ENCODE measurements around the gene JAGN1.

Gene JAGN1

GRCh38 chr3:9916346-9916733, 25.9 kb downstream of the JAGN1 start:
- TF ChIP-seq, protein P1, sequence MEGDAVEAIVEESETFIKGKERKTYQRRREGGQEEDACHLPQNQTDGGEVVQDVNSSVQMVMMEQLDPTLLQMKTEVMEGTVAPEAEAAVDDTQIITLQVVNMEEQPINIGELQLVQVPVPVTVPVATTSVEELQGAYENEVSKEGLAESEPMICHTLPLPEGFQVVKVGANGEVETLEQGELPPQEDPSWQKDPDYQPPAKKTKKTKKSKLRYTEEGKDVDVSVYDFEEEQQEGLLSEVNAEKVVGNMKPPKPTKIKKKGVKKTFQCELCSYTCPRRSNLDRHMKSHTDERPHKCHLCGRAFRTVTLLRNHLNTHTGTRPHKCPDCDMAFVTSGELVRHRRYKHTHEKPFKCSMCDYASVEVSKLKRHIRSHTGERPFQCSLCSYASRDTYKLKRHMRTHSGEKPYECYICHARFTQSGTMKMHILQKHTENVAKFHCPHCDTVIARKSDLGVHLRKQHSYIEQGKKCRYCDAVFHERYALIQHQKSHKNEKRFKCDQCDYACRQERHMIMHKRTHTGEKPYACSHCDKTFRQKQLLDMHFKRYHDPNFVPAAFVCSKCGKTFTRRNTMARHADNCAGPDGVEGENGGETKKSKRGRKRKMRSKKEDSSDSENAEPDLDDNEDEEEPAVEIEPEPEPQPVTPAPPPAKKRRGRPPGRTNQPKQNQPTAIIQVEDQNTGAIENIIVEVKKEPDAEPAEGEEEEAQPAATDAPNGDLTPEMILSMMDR (IDR thresholded peaks at IDR 0.05; ENCODE audit: low read depth, low read length, poor library complexity, severe bottlenecking) = no peak
- no peak for TF ChIP-seq EZH2phosphoT487 (IDR thresholded peaks at IDR 0.05; ENCODE audit: borderline replicate concordance, low read length)
- no peaks in the 10 kb centered on the region for H3K36me3 ChIP-seq (ENCODE audit: control insufficient read depth, low read length)
- H3K27ac ChIP-seq (ENCODE audit: low read depth, low read length) = no peak overlapping the region
- no peaks in the 10 kb centered on the region for H3K79me2 ChIP-seq (ENCODE audit: control insufficient read depth, low read length)
- H3K4me3 ChIP-seq (ENCODE audit: low read length) = no peak overlapping the region
- H3K4me1 ChIP-seq (ENCODE audit: control insufficient read depth, low read length) = peaks cover 12% of the 10 kb centered on the region
- H3K9me2 ChIP-seq (replicated peaks; ENCODE audit: control insufficient read depth, low read length) = no peaks in the 10 kb centered on the region
- no peaks in the 10 kb centered on the region for H3F3A ChIP-seq (ENCODE audit: control insufficient read depth, insufficient read depth)
- H4K20me1 ChIP-seq (ENCODE audit: control insufficient read depth, insufficient read depth, low read depth, low read length) = no peaks in the 10 kb centered on the region
- no peaks in the 10 kb centered on the region for H3K9me3 ChIP-seq (ENCODE audit: control insufficient read depth, insufficient read depth, low read length)
- H3K4me2 ChIP-seq (ENCODE audit: low read length) = no peak overlapping the region
- H3K27me3 ChIP-seq (ENCODE audit: control insufficient read depth, low read length) = peaks cover 39% of the 10 kb centered on the region

GRCh38 chr3:9916734-9917680, 26.6 kb downstream of the JAGN1 start, which contains the start of gene IL17RC:
Gene IL17RC (plus strand): TSS chr3:9917098. CDS start chr3:9917316, 218 bp downstream.
- no peaks in the 10 kb centered on the region for H3K36me3 ChIP-seq (ENCODE audit: control insufficient read depth, low read length)
- no peaks in the 10 kb centered on the region for H4K20me1 ChIP-seq (ENCODE audit: control insufficient read depth, insufficient read depth, low read depth, low read length)
- peaks cover 39% of the 10 kb centered on the region for H3K27me3 ChIP-seq (ENCODE audit: control insufficient read depth, low read length)
- no peaks in the 10 kb centered on the region for H3K9me2 ChIP-seq (replicated peaks; ENCODE audit: control insufficient read depth, low read length)
- peak within 1 kb of the TSS; percentile 49 for H3K4me3 ChIP-seq (ENCODE audit: low read length)
- H3K27ac ChIP-seq (ENCODE audit: low read depth, low read length) = no peak within 1 kb of the TSS
- no peaks in the 10 kb centered on the region for H3F3A ChIP-seq (ENCODE audit: control insufficient read depth, insufficient read depth)
- no peak for TF ChIP-seq EZH2phosphoT487 (IDR thresholded peaks at IDR 0.05; ENCODE audit: borderline replicate concordance, low read length)
- TF ChIP-seq, protein P1 (IDR thresholded peaks at IDR 0.05; ENCODE audit: low read depth, low read length, poor library complexity, severe bottlenecking) = no peak
- H3K79me2 ChIP-seq (ENCODE audit: control insufficient read depth, low read length) = no peaks in the 10 kb centered on the region
- H3K4me1 ChIP-seq (ENCODE audit: control insufficient read depth, low read length) = peaks cover 12% of the 10 kb centered on the region
- peak within 1 kb of the TSS; percentile 58 for H3K4me2 ChIP-seq (ENCODE audit: low read length)
- no peaks in the 10 kb centered on the region for H3K9me3 ChIP-seq (ENCODE audit: control insufficient read depth, insufficient read depth, low read length)

- H3K4me2 ChIP-seq (ENCODE audit: low read length) = no peak overlapping the region
- no peaks in the 10 kb centered on the region for H3K36me3 ChIP-seq (ENCODE audit: control insufficient read depth, low read length)
- TF ChIP-seq EZH2phosphoT487 (IDR thresholded peaks at IDR 0.05; ENCODE audit: borderline replicate concordance, low read length) = no peak
- TF ChIP-seq, protein P1 (IDR thresholded peaks at IDR 0.05; ENCODE audit: low read depth, low read length, poor library complexity, severe bottlenecking) = no peak
- no peaks in the 10 kb centered on the region for H3F3A ChIP-seq (ENCODE audit: control insufficient read depth, insufficient read depth)
- H3K4me1 ChIP-seq (ENCODE audit: control insufficient read depth, low read length) = peaks cover 12% of the 10 kb centered on the region
- no peaks in the 10 kb centered on the region for H3K9me2 ChIP-seq (replicated peaks; ENCODE audit: control insufficient read depth, low read length)
- H3K9me3 ChIP-seq (ENCODE audit: control insufficient read depth, insufficient read depth, low read length) = no peaks in the 10 kb centered on the region
- no peak overlapping the region for H3K4me3 ChIP-seq (ENCODE audit: low read length)
- no peaks in the 10 kb centered on the region for H3K79me2 ChIP-seq (ENCODE audit: control insufficient read depth, low read length)
- peaks cover 34% of the 10 kb centered on the region for H3K27me3 ChIP-seq (ENCODE audit: control insufficient read depth, low read length)
- H3K27ac ChIP-seq (ENCODE audit: low read depth, low read length) = no peak overlapping the region
- no peaks in the 10 kb centered on the region for H4K20me1 ChIP-seq (ENCODE audit: control insufficient read depth, insufficient read depth, low read depth, low read length)
Observed at GRCh38 chr3:9917820-9918219, 27.4 kb downstream of the JAGN1 start.
